CD14-positive monocyte (primary cell): ENCODE measurements around the gene STXBP6. TPM values are rescaled to one million over a fixed set of nuclear protein-coding genes. Genes with fewer than 3 reads are reported as not detected.

Experiments
- DNase-seq, 3 donors: peaks; one replicate each; pipeline ENCODE4 v3.0.0-alpha.2; 2011 to 2022
- H2AFZ ChIP-seq: 2 replicates; pipeline ENCODE4 v1.6.0; 2012; ENCODE audit warnings: mild to moderate bottlenecking, low read depth, low read length, inconsistent platforms; ENCODE audit not compliant: insufficient read depth, poor library complexity, severe bottlenecking
- H3K27ac ChIP-seq, 2 donors: 1 replicate in 1 of 2; 2 replicates in 1 of 2; pipeline ENCODE4 v1.5.1; 2012 to 2013; ENCODE audit warnings: low read length in 2 of 2, control low read depth in 1 of 2, inconsistent platforms in 1 of 2, low read depth in 1 of 2, mild to moderate bottlenecking in 1 of 2
- H3K27me3 ChIP-seq, 2 donors: one replicate each; pipeline versions ENCODE4 v1.6.0 to v1.6.1; 2011 to 2013; ENCODE audit warnings: low read length in 2 of 2; ENCODE audit not compliant: control insufficient read depth in 2 of 2, insufficient read depth in 2 of 2
- H3K36me3 ChIP-seq, 2 donors: replicated peaks in 1 of 2; 1 replicate in 1 of 2; 2 replicates in 1 of 2; pipeline versions ENCODE4 v1.5.1 to v1.6.1; 2012 to 2013; ENCODE audit warnings: low read length in 2 of 2, control low read depth in 1 of 2, inconsistent platforms in 1 of 2, mild to moderate bottlenecking in 1 of 2; ENCODE audit not compliant: insufficient read depth in 2 of 2, control insufficient read depth in 1 of 2
- H3K4me1 ChIP-seq, 2 donors: 1 replicate in 1 of 2; 2 replicates in 1 of 2; pipeline versions ENCODE4 v1.5.1 to v1.6.1; 2012 to 2013; ENCODE audit warnings: low read length in 2 of 2, control low read depth in 1 of 2, inconsistent platforms in 1 of 2, mild to moderate bottlenecking in 1 of 2, moderate library complexity in 1 of 2; ENCODE audit not compliant: insufficient read depth in 2 of 2, control insufficient read depth in 1 of 2
- H3K4me2 ChIP-seq: replicated peaks from 2 replicates; pipeline ENCODE3; 2012; ENCODE audit warnings: low read length, moderate library complexity, mild to moderate bottlenecking; ENCODE audit not compliant: poor library complexity, severe bottlenecking; ENCODE audit errors: extremely low read depth
- H3K4me3 ChIP-seq, 3 experiments: fragments of 200-600 bp in 1 of 3; sonication (generic) in 1 of 3; replicated peaks in 1 of 3; 1 replicate in 2 of 3; 2 replicates in 1 of 3; pipeline ENCODE4 v1.5.1; 2011 to 2013; ENCODE audit warnings: low read length in 3 of 3, mild to moderate bottlenecking in 3 of 3, control low read depth in 2 of 3, low read depth in 2 of 3, inconsistent platforms in 1 of 3, moderate library complexity in 1 of 3
- H3K79me2 ChIP-seq: 2 replicates; pipeline ENCODE4 v1.6.0; 2012; ENCODE audit warnings: mild to moderate bottlenecking, control low read depth, inconsistent platforms, low read length, moderate library complexity; ENCODE audit not compliant: insufficient read depth
- H3K9ac ChIP-seq: 2 replicates; pipeline ENCODE4 v1.6.0; 2017; ENCODE audit warnings: low read length, mild to moderate bottlenecking; ENCODE audit not compliant: insufficient read depth, poor library complexity, severe bottlenecking
- H3K9me3 ChIP-seq, 2 donors: replicated peaks in 1 of 2; 1 replicate in 1 of 2; 2 replicates in 1 of 2; pipeline versions ENCODE4 v1.5.1 to v1.6.1; 2012 to 2013; ENCODE audit warnings: low read length in 2 of 2, control low read depth in 1 of 2; ENCODE audit not compliant: control insufficient read depth in 1 of 2, insufficient read depth in 1 of 2
- H4K20me1 ChIP-seq: 2 replicates; pipeline ENCODE4 v1.6.0; 2012; ENCODE audit warnings: mild to moderate bottlenecking, low read length, control low read depth, moderate library complexity; ENCODE audit not compliant: insufficient read depth
- H3K27ac Mint-ChIP-seq, 7 donors: one replicate each; pipeline ENCODE4 v1.8.0; 2020; ENCODE audit warnings: mild to moderate bottlenecking in 7 of 7, mixed read lengths in 7 of 7, moderate library complexity in 6 of 7, inconsistent platforms in 2 of 7
- H3K27me3 Mint-ChIP-seq, 3 donors: one replicate each; pipeline ENCODE4 v1.8.0; 2021 to 2022; ENCODE audit warnings: low read depth in 3 of 3, mild to moderate bottlenecking in 3 of 3, mixed read lengths in 3 of 3, moderate library complexity in 3 of 3, inconsistent platforms in 1 of 3
- H3K36me3 Mint-ChIP-seq, 2 donors: one replicate each; pipeline ENCODE4 v1.8.0; 2020; ENCODE audit warnings: mixed read lengths in 2 of 2, inconsistent platforms in 1 of 2, mild to moderate bottlenecking in 1 of 2
- H3K4me1 Mint-ChIP-seq: one replicate; pipeline ENCODE4 v1.8.0; 2020; ENCODE audit warnings: mild to moderate bottlenecking, mixed read lengths
- H3K4me3 Mint-ChIP-seq, 2 donors: one replicate each; pipeline ENCODE4 v1.8.0; 2020; ENCODE audit warnings: mild to moderate bottlenecking in 2 of 2, mixed read lengths in 2 of 2, moderate library complexity in 1 of 2
- H3K9me3 Mint-ChIP-seq, 7 donors: one replicate each; pipeline ENCODE4 v1.8.0; 2020 to 2022; ENCODE audit warnings: mixed read lengths in 7 of 7, mild to moderate bottlenecking in 6 of 7, moderate library complexity in 6 of 7, inconsistent platforms in 2 of 7
- CTCF ChIP-seq: fragments of 200-600 bp; IDR thresholded peaks from one replicate; pipeline ENCODE4 v1.8.0; 2022; ENCODE audit warnings: antibody characterized with exemption, mild to moderate bottlenecking
- WGBS: methylation state at CpG from one replicate; pipeline ENCODE4 v1.1.5; 2013; ENCODE audit warnings: missing lambda C conversion rate; ENCODE audit not compliant: insufficient coverage; 5-methylcytosine and 5-hydroxymethylcytosine counted together
- intact Hi-C, 2 donors: fragments of 100-400 bp; cut with micrococcal nuclease; formaldehyde crosslinking; loops; one replicate each; pipeline versions ENCODE4 v1.15.0 to v1.15.1; 2023
- polyA plus RNA-seq, 3 donors: library from polyadenylated mRNA; depleted of rRNA in 1 of 3; unstranded in 2 of 3; stranded (reverse) in 1 of 3; fragments of 300-500 nt in 2 of 3; fragments of >200 nt in 1 of 3; fragmentation: Illumina TruSeq in 2 of 3; gene quantifications; 1 replicate in 2 of 3; 2 replicates in 1 of 3; pipeline ENCODE4 v1.2.3, GENCODE V29; 2012 to 2021

STXBP6 gene
- polyA plus RNA-seq, 3 donors: 0.05 to 0.25 (median 0.08) TPM

GRCh38 chr14:25003537-25003936, 46.4 kb downstream of the STXBP6 start:
- H3K4me1 ChIP-seq: no peaks in the 10 kb centered on the region
- peaks cover 0 to 2% (median 0%) of the 10 kb centered on the region in 3 donors for H3K27me3 Mint-ChIP-seq
- H3K4me2 ChIP-seq: no peak overlapping the region
- H3K36me3 Mint-ChIP-seq: no peaks in the 10 kb centered on the region
- no peaks in the 10 kb centered on the region for H3K9me3 ChIP-seq
- no peak overlapping the region for H3K27ac ChIP-seq
- H3K4me3 Mint-ChIP-seq: no peak overlapping the region
- no peak overlapping the region for H2AFZ ChIP-seq
- H3K36me3 ChIP-seq: no peaks in the 10 kb centered on the region
- no peaks in the 10 kb centered on the region for H3K27me3 ChIP-seq
- H3K27ac Mint-ChIP-seq: no peak overlapping the region
- H3K9me3 Mint-ChIP-seq: peaks cover 0 to 7% (median 2%) of the 10 kb centered on the region in 7 donors
- no peaks in the 10 kb centered on the region for H4K20me1 ChIP-seq
- no peak overlapping the region for H3K9ac ChIP-seq
- H3K79me2 ChIP-seq: no peaks in the 10 kb centered on the region
- H3K4me3 ChIP-seq: no peak overlapping the region
- TF ChIP-seq CTCF: no peak
- DNase-seq: no peak
- no CpG with 5 or more reads among the region's 1 CpG for WGBS
- intact Hi-C loops: no loop called here
- H3K4me1 Mint-ChIP-seq: no peaks in the 10 kb centered on the region

GRCh38 chr14:25001601-25002000, 48.3 kb downstream of the STXBP6 start:
- intact Hi-C loops: no loop called here
- Histone ChIP-seq H3K4me3 (no peak overlapping the region), H4K20me1 (no peaks in the 10 kb centered on the region), H3K79me2 (no peaks in the 10 kb centered on the region), H3K27ac (no peak overlapping the region), H2AFZ (no peak overlapping the region), H3K4me1 (no peaks in the 10 kb centered on the region), H3K27me3 (no peaks in the 10 kb centered on the region), H3K36me3 (no peaks in the 10 kb centered on the region), H3K4me2 (no peak overlapping the region), H3K9me3 (no peaks in the 10 kb centered on the region), H3K9ac (no peak overlapping the region)
- H3K9me3 Mint-ChIP-seq: peaks cover 0 to 7% (median 2%) of the 10 kb centered on the region in 7 donors
- WGBS: no CpG with 5 or more reads among the region's 2 CpGs
- no peak for TF ChIP-seq CTCF
- H3K36me3 Mint-ChIP-seq: no peaks in the 10 kb centered on the region
- H3K4me3 Mint-ChIP-seq: no peak overlapping the region
- H3K27ac Mint-ChIP-seq: no peak overlapping the region
- no peaks in the 10 kb centered on the region for H3K4me1 Mint-ChIP-seq
- DNase-seq: no peak
- peaks cover 0 to 1% (median 1%) of the 10 kb centered on the region in 3 donors for H3K27me3 Mint-ChIP-seq
